Fibroblast of lung (primary cell): ENCODE data around the gene GAS2L3. TPM values are rescaled to one million over a fixed set of nuclear protein-coding genes. Genes with fewer than 3 reads are reported as not detected.
"Not testable (repeated sequence)": the region's sequence is repeated elsewhere in the genome, so short reads cannot be mapped to it uniquely, and the experiment has no call there.

ENCODE experiments used
- DNase-seq, 2 donors: peaks; one replicate each; pipeline versions ENCODE4 v3.0.0 to v3.0.0-alpha.2; 2010; ENCODE audit warnings: low read depth in 2 of 2
- H2AFZ ChIP-seq: 2 replicates; pipeline ENCODE4 v1.5.1; 2012; ENCODE audit warnings: low read length, control low read depth, inconsistent platforms
- H3K27ac ChIP-seq: 2 replicates; pipeline ENCODE4 v1.5.1; 2011; ENCODE audit warnings: low read length, control low read depth; ENCODE audit not compliant: insufficient read depth
- H3K27me3 ChIP-seq: 2 replicates; pipeline ENCODE4 v1.5.1; 2011; ENCODE audit warnings: mild to moderate bottlenecking, low read length; ENCODE audit not compliant: control insufficient read depth, insufficient read depth
- H3K36me3 ChIP-seq: 2 replicates; pipeline ENCODE4 v1.5.1; 2011; ENCODE audit warnings: low read length; ENCODE audit not compliant: control insufficient read depth, insufficient read depth
- H3K4me1 ChIP-seq: 2 replicates; pipeline ENCODE4 v1.5.1; 2011; ENCODE audit warnings: low read length; ENCODE audit not compliant: control insufficient read depth, insufficient read depth; ENCODE audit errors: extremely low read depth
- H3K4me2 ChIP-seq: 2 replicates; pipeline ENCODE4 v1.5.1; 2011; ENCODE audit warnings: low read length, control low read depth; ENCODE audit not compliant: insufficient read depth; ENCODE audit errors: extremely low read depth
- H3K4me3 ChIP-seq, 4 experiments: fragments of 200-600 bp in 1 of 4; sonication (generic) in 1 of 4; replicated peaks in 1 of 4; 2 replicates each; pipeline ENCODE4 v1.5.1; 2011 to 2016; ENCODE audit warnings: low read length in 4 of 4, low read depth in 3 of 4, mild to moderate bottlenecking in 3 of 4, control low read depth in 2 of 4, inconsistent platforms in 1 of 4, mixed read lengths in 1 of 4; ENCODE audit not compliant: insufficient read depth in 1 of 4; ENCODE audit errors: control extremely low read depth in 1 of 4
- H3K79me2 ChIP-seq: 2 replicates; pipeline ENCODE4 v1.5.1; 2012; ENCODE audit warnings: mild to moderate bottlenecking, low read length, inconsistent platforms; ENCODE audit not compliant: control insufficient read depth, insufficient read depth
- H3K9ac ChIP-seq: 2 replicates; pipeline ENCODE4 v1.5.1; 2011; ENCODE audit warnings: mild to moderate bottlenecking, low read length, control low read depth; ENCODE audit not compliant: insufficient read depth
- H3K9me3 ChIP-seq: 2 replicates; pipeline ENCODE4 v1.5.1; 2012; ENCODE audit warnings: low read depth, low read length; ENCODE audit not compliant: control insufficient read depth, insufficient read depth
- H4K20me1 ChIP-seq: 2 replicates; pipeline ENCODE4 v1.5.1; 2011; ENCODE audit warnings: low read length; ENCODE audit not compliant: control insufficient read depth, insufficient read depth; ENCODE audit errors: extremely low read depth
- EZH2 ChIP-seq: IDR thresholded peaks from 2 replicates; pipeline ENCODE4 v1.5.1; 2012; ENCODE audit warnings: low read length, control low read depth, mild to moderate bottlenecking; ENCODE audit errors: missing control alignments
- polyA plus RNA-seq, 2 donors: library from polyadenylated mRNA; depleted of rRNA in 1 of 2; stranded (reverse) in 1 of 2; unstranded in 1 of 2; fragments of >200 nt; gene quantifications; 2 replicates each; pipeline ENCODE4 v1.2.1, GENCODE V29; 2011 to 2012; ENCODE audit warnings: missing spikeins in 1 of 2
- total RNA-seq: library from RNA; depleted of rRNA; stranded (reverse); fragments of >200 nt; gene quantifications from 2 replicates; pipeline ENCODE4 v1.2.1, GENCODE V29; 2014
- TF ChIP-seq, protein P1 (sequence below), 2 donors: IDR thresholded peaks in 1 of 2; conservative IDR thresholded peaks in 1 of 2; 1 replicate in 1 of 2; 2 replicates in 1 of 2; pipeline ENCODE4 v1.5.1; 2011 to 2012; ENCODE audit warnings: low read length in 2 of 2, control low read depth in 1 of 2, inconsistent platforms in 1 of 2, low read depth in 1 of 2, mild to moderate bottlenecking in 1 of 2

The GAS2L3 gene
- total and polyA plus RNA-seq, 2 donors (not counting 1 experiment from before 2014, with no cell fraction given) = 13.2 to 33.4 TPM

DNA sequence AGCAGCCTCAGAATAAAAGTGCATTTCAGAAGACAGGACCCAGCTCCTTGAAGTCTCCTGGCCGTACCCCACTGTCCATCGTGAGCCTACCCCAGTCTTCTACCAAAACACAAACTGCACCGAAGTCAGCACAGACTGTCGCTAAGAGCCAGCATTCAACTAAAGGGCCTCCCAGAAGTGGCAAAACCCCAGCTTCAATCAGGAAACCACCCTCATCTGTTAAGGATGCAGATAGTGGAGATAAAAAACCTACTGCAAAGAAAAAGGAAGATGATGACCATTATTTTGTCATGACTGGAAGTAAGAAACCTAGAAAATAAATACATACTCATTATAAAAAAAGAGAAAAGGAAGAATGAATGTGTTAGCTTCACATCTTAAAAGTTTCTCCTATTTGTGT is 51.1 kb downstream of the GAS2L3 start:
- no peak for TF ChIP-seq EZH2
- TF ChIP-seq, protein P1, sequence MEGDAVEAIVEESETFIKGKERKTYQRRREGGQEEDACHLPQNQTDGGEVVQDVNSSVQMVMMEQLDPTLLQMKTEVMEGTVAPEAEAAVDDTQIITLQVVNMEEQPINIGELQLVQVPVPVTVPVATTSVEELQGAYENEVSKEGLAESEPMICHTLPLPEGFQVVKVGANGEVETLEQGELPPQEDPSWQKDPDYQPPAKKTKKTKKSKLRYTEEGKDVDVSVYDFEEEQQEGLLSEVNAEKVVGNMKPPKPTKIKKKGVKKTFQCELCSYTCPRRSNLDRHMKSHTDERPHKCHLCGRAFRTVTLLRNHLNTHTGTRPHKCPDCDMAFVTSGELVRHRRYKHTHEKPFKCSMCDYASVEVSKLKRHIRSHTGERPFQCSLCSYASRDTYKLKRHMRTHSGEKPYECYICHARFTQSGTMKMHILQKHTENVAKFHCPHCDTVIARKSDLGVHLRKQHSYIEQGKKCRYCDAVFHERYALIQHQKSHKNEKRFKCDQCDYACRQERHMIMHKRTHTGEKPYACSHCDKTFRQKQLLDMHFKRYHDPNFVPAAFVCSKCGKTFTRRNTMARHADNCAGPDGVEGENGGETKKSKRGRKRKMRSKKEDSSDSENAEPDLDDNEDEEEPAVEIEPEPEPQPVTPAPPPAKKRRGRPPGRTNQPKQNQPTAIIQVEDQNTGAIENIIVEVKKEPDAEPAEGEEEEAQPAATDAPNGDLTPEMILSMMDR (conservative IDR thresholded peaks at IDR 0.05 in 1 of 2, IDR thresholded peaks at IDR 0.05 in 1 of 2; ENCODE audit: low read depth in 1 of 2, low read length in 2 of 2) = no peak
- no peak overlapping the region for H2AFZ ChIP-seq
- no peaks in the 10 kb centered on the region for H3K9me3 ChIP-seq
- H3K4me3 ChIP-seq = no peak overlapping the region
- H3K4me1 ChIP-seq = no peaks in the 10 kb centered on the region
- no peaks in the 10 kb centered on the region for H4K20me1 ChIP-seq
- H3K27me3 ChIP-seq = no peaks in the 10 kb centered on the region
- H3K79me2 ChIP-seq = no peaks in the 10 kb centered on the region
- H3K9ac ChIP-seq = no peak overlapping the region
- H3K36me3 ChIP-seq = no peaks in the 10 kb centered on the region
- H3K27ac ChIP-seq = no peak overlapping the region
- no peak for DNase-seq
- H3K4me2 ChIP-seq = no peak overlapping the region

DNA sequence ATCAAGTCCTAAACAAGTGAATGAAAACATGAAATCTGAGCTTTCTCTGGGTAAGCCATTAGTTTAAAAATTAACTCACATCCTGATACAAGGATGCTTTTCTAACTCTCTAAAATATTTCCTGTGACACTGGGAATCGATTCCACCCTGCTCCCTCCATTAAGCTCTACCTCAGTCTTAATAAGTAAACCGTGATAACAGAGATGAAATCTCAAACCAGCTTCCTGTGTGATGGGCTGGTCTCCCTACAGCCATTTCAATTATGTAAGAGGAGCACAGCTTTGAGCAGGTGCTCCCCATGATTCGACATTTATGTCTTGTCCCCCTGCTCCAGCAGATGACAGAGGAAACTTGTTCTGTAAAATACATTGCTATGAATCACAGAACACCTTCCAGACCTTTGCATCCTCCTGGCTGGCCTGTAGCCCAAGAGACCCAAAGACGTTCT is 59.0 kb downstream of the GAS2L3 start:
- Histone ChIP-seq H3K79me2 (no peaks in the 10 kb centered on the region), H3K9ac (no peak overlapping the region), H2AFZ (no peak overlapping the region), H3K4me2 (no peak overlapping the region), H3K9me3 (no peaks in the 10 kb centered on the region), H3K27me3 (no peaks in the 10 kb centered on the region), H3K27ac (no peak overlapping the region), H3K4me3 (no peak overlapping the region), H3K36me3 (no peaks in the 10 kb centered on the region), H4K20me1 (no peaks in the 10 kb centered on the region), H3K4me1 (no peaks in the 10 kb centered on the region)
- no peak for DNase-seq
- no peak for TF ChIP-seq EZH2
- TF ChIP-seq, protein P1 (conservative IDR thresholded peaks at IDR 0.05 in 1 of 2, IDR thresholded peaks at IDR 0.05 in 1 of 2; ENCODE audit: low read depth in 1 of 2, low read length in 2 of 2) = no peak

DNA sequence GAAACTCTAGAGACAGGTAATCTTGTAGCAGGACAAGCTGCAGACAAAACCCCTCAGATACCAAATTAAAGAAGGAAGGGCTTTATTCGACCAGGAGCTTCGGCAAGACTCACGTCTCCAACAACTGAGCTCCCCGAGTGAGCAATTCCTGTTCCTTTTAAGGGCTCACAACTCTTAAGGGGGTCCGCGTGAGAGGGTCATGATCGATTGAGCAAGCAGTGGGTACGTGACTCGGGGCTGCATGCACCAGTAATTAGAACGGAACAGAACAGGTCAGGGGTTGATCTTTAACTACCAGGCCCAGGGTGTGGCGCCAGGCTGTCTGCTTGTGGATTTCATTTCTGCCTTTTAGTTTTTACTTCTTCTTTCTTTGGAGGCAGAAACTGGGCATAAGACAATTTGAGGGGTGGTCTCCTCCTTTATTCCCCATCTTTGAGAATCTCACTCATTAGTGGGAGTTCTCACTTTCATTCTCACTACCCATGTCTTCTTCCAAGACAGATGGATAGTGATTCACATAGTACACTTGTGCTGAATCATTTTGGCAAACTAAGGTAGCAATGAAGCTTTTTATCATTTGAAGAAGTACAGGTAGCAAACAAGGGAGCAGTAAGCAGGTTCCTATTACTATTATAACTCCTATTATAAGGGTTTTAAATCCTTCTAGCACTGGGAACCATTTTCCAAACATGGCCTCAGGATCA is 59.8 kb downstream of the GAS2L3 start:
- DNase-seq, H3K4me3 ChIP-seq, H3K27ac ChIP-seq, H3K79me2 ChIP-seq, H3K36me3 ChIP-seq, H3K4me1 ChIP-seq, H3K9ac ChIP-seq, H3K27me3 ChIP-seq, H2AFZ ChIP-seq, H4K20me1 ChIP-seq, H3K4me2 ChIP-seq, H3K9me3 ChIP-seq: not testable (repeated sequence)
